ENCODE results near the gene FIGN.
A peak's percentile ranks its signal among the peaks of the same experiment; 100 is the strongest.

The FIGN gene

GRCh38 chr2:163662141-163662780, 73.5 kb downstream of the FIGN start:
- DNase-seq (ENCODE audit: low spot score): no peak

DNA sequence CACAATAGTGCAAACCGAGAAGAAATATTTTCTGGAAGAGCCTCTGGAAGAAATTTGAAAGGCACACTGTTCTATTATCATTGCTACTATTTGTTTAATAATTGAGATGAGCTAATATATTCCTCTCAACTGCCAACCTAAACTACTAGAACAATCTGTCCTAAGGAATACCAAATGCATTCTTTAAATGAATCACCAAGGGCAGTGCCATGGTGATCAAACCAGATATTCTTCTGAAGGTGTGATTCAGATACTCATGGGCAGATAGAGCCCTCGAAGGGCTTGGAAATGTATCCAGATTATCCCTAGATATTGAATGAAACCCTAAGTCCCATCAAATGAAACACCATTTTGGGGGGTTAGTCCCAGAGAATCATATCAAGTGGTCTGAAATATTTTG, 76.6 kb downstream of the FIGN start:
- DNase-seq (ENCODE audit: low spot score): no peak

- no peak for DNase-seq (ENCODE audit: low spot score)
Measured at GRCh38 chr2:163658556-163658955, 77.3 kb downstream of the FIGN start.

- DNase-seq (ENCODE audit: low spot score): no peak
Measured at GRCh38 chr2:163657281-163657656, 78.5 kb downstream of the FIGN start.

- no peak for DNase-seq (ENCODE audit: low spot score)
Measured at GRCh38 chr2:163656622-163657280, 79.1 kb downstream of the FIGN start.

DNA sequence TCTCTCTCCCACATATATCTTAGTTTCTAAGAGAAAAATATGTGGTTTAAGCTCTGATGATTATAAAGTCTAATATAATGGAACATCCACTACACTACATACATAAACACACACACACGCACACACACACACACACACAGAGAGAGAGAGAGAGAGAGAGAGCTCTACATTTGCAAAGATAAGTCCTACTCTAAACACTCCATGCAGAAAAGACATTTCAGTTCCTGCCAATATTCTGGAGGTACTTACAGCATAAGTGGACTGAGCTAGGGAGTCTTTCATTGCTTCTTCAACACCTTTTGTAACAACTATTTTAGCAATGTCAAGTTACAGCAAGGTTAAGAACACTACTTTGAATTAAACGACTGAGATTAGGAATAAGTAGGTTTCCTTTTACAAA, 80.1 kb downstream of the FIGN start:
- DNase-seq (ENCODE audit: low spot score): no peak

DNA sequence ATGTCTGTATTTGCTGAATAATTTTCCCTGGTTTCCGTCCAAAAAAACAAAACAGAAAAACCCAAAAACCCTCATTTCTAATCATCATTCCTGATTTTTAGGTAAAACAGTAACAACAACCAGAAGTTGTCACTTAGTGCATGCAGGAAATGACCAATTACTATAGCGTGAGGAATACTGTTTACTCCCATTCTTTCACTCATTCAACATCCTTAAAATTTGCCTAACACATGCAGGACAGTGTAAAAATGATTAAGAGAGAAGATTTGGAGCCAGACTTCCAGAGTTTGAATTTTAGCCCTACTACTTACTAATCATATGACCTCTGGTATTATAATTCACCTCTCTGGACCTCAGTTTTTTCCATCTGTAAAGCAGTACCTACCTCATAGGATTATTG, 83.1 kb downstream of the FIGN start:
- DNase-seq (ENCODE audit: low spot score): peak; percentile 48

GRCh38 chr2:163649080-163649479, 86.7 kb downstream of the FIGN start:
- no peak for DNase-seq (ENCODE audit: low spot score)

GRCh38 chr2:163647300-163647699, 88.5 kb downstream of the FIGN start:
- DNase-seq (ENCODE audit: low spot score): no peak

- DNase-seq (ENCODE audit: low spot score): no peak
Measured at GRCh38 chr2:163646687-163647086, 89.1 kb downstream of the FIGN start.

DNA sequence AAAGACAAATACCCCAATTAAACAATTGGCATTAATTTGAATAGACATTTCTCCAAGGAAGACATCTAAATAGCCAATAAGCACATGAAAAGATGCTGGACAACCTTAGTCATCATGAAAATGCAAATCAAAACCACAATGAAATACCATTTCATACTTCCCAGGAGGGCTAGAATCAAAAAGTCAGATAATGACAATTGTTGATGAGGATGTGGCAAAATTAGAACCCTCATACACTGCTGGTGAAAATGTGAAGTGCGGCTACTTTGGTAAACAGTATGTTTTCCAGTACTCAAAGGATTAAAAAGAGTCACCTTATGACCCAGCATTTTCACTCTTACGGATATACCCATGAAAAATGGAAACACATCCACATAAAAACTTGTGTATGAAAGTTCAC, 91.6 kb downstream of the FIGN start:
- DNase-seq (ENCODE audit: low spot score): no peak

DNA sequence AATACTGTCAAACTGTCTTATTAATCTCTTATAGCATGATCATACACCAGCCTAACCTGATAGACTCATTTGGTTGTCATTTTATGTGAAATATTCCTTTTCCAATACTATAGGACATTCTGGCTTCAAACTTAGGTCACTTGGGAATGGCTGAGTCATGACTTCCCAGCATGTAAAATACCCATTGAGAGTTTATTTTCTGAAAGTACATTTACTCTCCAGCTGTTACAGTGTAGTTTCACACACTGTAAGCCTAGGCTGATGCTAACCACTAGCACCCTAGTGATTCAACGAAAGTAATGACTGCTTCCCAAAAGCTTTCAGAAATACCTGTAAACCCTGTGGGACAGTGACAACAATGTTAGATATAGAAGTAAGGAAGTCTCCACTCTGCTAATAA, 93.8 kb downstream of the FIGN start:
- no peak for DNase-seq (ENCODE audit: low spot score)

- no peak for DNase-seq (ENCODE audit: low spot score)
Measured at GRCh38 chr2:163640542-163641193, 95.1 kb downstream of the FIGN start.

GRCh38 chr2:163637871-163638270, 97.9 kb downstream of the FIGN start:
- DNase-seq (ENCODE audit: low spot score): no peak

GRCh38 chr2:163633291-163633690, 102.5 kb downstream of the FIGN start:
- DNase-seq (ENCODE audit: low spot score): no peak

- DNase-seq (ENCODE audit: low spot score): no peak
Measured at GRCh38 chr2:163630836-163631235, 105.0 kb downstream of the FIGN start.

GRCh38 chr2:163626639-163627109, 109.1 kb downstream of the FIGN start:
- DNase-seq (ENCODE audit: low spot score): no peak

DNA sequence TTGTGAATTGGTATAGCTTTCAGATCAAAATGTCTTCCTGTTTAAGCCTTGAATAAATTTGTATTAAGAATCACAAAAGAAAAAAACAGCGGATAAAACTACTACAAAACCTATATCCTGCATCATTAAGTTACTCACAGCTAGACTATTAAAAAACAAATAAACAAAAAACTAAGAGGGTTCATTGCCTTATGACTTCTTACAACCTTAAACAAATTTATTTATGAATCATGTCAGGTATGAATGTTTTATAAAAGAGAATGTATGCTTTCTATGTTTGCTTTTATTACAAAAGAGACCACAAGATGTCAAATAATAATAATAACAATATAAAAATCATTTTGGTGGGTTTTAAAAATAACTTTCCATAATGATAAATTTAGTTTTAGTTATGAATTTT, 109.6 kb downstream of the FIGN start:
- no peak for DNase-seq (ENCODE audit: low spot score)

- DNase-seq (ENCODE audit: low spot score): no peak
Measured at GRCh38 chr2:163625632-163626031, 110.2 kb downstream of the FIGN start.

DNA sequence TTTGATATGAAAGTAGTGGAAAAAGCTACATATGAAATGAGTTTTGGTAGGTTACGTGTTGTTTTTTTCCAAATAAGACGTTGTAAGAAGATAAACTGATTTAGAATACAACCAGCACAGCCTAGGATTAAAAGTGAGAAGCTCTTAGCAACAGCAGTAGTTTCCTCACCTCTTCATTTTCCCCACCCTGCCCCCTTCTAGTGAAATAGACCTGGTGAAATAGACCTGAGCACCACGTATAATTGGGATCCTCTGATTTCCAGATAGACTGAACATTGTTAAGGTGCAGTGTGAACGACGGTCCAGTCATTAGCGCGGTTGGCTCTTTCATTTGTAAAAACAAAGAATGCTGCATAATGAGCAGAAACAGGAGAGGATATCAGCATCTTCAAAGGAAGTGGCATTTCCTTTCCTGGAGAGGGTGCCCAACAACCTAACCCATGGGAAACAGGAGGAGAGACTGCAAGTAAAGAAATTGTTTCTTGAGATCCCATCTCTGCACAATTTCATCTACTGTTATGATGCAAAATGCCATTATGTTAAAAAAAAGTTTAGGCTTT, 114.3 kb downstream of the FIGN start:
- DNase-seq (ENCODE audit: low spot score): no peak

DNA sequence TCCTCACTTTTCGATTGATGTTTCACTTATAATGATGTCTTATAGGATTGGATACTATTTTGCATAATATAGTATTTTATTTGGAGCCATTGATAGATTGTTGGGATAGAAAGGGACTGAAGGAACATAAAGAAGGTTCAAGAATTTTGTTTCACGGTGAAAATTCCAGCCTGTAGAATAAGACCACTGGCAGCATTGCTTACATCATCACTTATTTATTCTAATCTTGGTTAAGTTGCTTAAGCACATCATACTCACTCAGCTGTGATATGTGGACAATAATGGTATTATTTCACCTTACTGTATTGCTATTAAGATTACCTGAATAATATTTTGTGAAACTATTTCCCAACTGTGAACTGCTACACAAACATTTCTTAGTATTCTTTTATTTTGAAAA, 118.3 kb downstream of the FIGN start:
- DNase-seq (ENCODE audit: low spot score): no peak

GRCh38 chr2:163613266-163613731, 122.5 kb downstream of the FIGN start:
- DNase-seq (ENCODE audit: low spot score): no peak

GRCh38 chr2:163612332-163612731, 123.5 kb downstream of the FIGN start:
- DNase-seq (ENCODE audit: low spot score): no peak
